ENCODE data around the gene SLC44A2.
A peak's percentile ranks its signal among the peaks of the same experiment; 100 is the strongest.

SLC44A2 gene

DNA sequence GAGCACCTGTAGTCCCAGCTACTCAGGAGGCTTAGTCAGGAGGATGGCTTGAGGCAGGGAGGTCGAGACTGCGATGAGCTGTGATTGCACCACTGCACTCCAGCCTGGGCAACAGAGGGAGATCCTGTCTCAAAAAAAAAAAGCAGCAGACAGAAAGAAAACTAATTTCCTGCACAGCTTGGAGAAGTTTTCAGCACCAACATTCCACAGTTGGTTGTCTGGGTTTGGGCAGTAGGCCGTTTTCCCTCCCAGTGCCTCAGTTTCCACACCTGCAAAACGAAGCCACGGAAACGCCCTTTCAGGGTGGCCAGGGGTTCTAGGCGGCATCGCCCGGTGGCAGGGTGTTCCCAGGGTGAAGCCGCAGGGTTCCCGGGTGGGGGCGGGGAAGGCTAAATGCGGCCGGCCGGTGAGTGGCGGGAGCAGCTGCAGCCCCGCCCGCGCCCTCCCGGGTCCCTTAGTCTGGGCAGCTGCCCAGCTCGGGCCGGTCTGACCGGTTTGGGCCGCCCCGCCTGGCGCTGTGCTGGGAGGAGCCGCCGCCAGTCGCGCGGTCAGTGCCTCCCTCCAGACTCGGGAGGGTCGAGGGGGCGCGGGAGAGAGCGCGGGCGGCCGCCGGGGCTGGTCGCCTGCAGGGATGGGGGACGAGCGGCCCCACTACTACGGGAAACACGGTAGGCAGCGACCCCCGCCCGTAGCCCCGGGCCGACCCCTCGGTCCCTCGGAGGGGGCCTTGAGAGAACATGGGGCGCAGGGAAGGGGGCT lies at the start of gene SLC44A2:
Gene SLC44A2 (plus strand): TSS at position 551 of the 759 bp plus-strand sequence. CDS start 81 bp downstream, at position 632.
- no peak for DNase-seq (ENCODE audit: low read depth in 1 of 2, low spot score in 1 of 2)

GRCh38 chr19:10577951-10578350 lies 47.4 kb upstream of the SLC44A2 start:
- no peak for DNase-seq (ENCODE audit: low read depth in 1 of 2, low spot score in 1 of 2)

- DNase-seq (ENCODE audit: low read depth in 1 of 2, low spot score in 1 of 2) = peak; percentile 80 to 85
These were observed 44.2 kb upstream of the SLC44A2 start for GRCh38 chr19:10580979-10581631.

- no peak for DNase-seq (ENCODE audit: low read depth in 1 of 2, low spot score in 1 of 2)
These were observed 43.3 kb upstream of the SLC44A2 start for GRCh38 chr19:10582091-10582490.

GRCh38 chr19:10583036-10583776 lies 42.1 kb upstream of the SLC44A2 start:
- DNase-seq (ENCODE audit: low read depth in 1 of 2, low spot score in 1 of 2) = no peak

DNA sequence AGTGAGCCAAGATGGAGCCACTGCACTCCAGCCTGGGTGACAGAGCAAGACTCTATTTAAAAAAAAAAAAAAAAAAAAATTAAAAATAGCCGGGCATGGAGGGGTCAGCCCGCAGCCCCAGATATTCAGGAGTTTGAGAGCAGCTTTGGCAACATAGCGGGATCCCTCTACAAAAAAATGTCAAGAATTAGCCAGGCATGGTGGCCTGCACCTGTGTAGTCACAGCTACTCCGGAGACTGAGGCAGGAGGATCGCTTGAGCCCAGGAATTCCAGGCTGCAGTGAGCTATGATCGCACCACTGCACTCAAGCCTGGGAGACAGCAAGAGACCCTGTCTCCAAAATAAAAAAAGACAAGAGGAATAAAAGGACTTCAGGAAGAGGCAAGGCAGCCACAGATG lies 39.0 kb upstream of the SLC44A2 start:
- no peak for DNase-seq (ENCODE audit: low read depth in 1 of 2, low spot score in 1 of 2)

GRCh38 chr19:10587022-10587838 lies 38.1 kb upstream of the SLC44A2 start, which contains the start of gene AP1M2:
Gene AP1M2, minus strand, starts transcription at chr19:10587312. Its CDS starts 81 bp downstream, at chr19:10587231.
- no peak for DNase-seq (ENCODE audit: low read depth in 1 of 2, low spot score in 1 of 2)

GRCh38 chr19:10587839-10588150 lies 37.6 kb upstream of the SLC44A2 start:
- DNase-seq (ENCODE audit: low read depth in 1 of 2, low spot score in 1 of 2) = no peak

GRCh38 chr19:10593148-10593547 lies 32.2 kb upstream of the SLC44A2 start:
- DNase-seq (ENCODE audit: low read depth in 1 of 2, low spot score in 1 of 2) = no peak

DNA sequence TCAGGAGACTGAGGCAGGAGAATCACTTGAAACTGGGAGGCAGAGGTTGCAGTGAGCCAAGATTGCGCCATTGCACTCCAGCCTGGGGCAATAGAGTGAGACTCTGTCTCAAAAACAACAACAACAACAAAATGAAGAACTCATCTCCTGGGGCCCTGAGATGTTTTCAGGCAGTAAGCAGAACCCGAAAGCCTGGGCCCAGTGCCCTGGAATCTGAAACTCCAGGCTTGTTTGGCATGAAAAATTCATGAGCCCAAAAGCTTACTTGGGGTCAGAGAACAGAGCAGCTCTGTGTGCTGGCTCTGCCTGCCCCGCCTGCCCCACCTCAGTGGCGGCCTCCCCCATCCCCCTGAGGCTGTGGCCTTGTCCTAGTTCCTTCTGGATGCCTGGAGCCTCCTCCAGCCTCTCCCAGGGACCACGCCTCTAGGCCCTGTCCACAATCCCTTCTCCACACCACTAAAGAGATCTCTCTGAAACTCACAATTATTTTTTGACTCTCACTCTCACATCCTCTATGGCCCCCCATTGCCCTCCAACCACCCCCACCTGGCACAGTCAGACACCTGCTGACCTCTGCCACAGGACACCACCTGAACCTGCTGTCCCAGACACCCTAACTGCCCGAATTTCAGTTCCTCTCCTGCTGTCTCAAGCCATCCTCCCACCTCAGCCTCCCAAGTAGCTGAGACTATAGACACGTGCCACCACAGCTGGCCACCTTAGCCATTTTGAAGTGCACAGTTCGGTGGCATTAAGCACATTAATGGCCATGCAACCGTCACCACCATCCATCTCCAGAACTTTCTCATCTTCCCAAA lies 31.3 kb upstream of the SLC44A2 start:
- DNase-seq (ENCODE audit: low read depth in 1 of 2, low spot score in 1 of 2) = no peak

- DNase-seq (ENCODE audit: low read depth in 1 of 2, low spot score in 1 of 2) = no peak
These were observed 25.2 kb upstream of the SLC44A2 start for GRCh38 chr19:10600149-10600548.

- DNase-seq (ENCODE audit: low read depth in 1 of 2, low spot score in 1 of 2) = no peak
These were observed 23.4 kb upstream of the SLC44A2 start for GRCh38 chr19:10601999-10602329.

GRCh38 chr19:10602330-10603083 lies 22.8 kb upstream of the SLC44A2 start:
- DNase-seq (ENCODE audit: low read depth in 1 of 2, low spot score in 1 of 2) = peak; percentile 76 to 82

- DNase-seq (ENCODE audit: low read depth in 1 of 2, low spot score in 1 of 2) = peak; percentile 49 to 70
These were observed 22.1 kb upstream of the SLC44A2 start for GRCh38 chr19:10603084-10603872.

- DNase-seq (ENCODE audit: low read depth in 1 of 2, low spot score in 1 of 2) = no peak
These were observed 21.4 kb upstream of the SLC44A2 start for GRCh38 chr19:10603873-10604459.

- no peak for DNase-seq (ENCODE audit: low read depth in 1 of 2, low spot score in 1 of 2)
These were observed 20.8 kb upstream of the SLC44A2 start for GRCh38 chr19:10604460-10604980.

DNA sequence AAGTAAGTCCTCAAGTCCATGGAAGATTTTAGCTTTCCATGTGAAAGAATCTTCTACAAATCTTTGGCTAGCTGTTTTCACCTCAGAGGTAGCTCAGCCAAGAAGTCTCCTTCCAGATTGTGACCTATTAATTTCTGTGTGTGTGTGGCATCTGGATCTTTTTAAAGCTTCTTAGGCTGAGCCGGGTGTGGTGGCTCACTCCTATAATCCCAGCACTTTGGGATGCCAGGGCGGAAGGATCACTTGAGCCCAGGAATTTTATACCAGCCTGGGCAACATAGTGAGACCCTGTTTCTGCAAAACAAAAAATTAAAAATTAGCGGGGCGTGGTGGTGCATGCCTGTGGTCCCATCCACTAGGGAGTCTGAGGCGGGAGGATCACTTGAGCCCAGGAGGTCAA lies 13.4 kb upstream of the SLC44A2 start:
- no peak for DNase-seq (ENCODE audit: low read depth in 1 of 2, low spot score in 1 of 2)

DNA sequence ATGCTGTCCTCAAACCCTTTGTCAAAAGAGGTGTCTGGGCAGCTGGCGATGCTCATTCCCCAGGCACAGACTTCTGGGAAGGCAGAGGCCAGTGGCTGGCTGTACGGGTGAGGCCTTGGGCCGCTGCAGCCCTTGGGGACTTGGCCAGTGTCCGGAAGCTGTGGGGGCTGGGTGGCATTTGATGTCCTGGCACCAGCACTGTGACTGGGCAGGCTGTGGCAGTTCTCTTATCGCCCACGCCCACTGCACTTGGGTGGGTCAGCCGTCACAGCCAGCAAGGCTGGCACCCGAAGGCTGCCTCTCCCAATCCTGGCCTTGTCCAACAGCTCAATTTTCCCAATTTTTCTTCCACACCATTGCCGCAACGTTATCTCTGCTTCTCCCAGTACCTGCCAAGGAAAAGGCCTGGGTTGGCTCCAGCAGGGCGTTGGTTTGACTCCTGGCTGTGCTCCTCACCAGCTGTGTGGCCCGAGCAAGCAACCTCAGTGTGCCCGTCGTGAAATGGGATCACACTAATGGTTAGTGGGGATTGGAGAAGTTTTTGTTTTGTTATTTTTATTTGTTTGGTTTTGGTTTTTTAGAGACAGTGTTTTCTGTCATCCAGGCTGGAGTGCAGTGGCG lies 12.7 kb upstream of the SLC44A2 start:
- DNase-seq (ENCODE audit: low read depth in 1 of 2, low spot score in 1 of 2) = no peak

Data from activated CD4-positive, alpha-beta T cell treated with anti-CD3 and anti-CD28 coated beads, Interleukin-2, amount 50 U/mL, for 24 hours (primary cell).